ENCODE measurements around the gene ADARB1.

Gene ADARB1

DNA sequence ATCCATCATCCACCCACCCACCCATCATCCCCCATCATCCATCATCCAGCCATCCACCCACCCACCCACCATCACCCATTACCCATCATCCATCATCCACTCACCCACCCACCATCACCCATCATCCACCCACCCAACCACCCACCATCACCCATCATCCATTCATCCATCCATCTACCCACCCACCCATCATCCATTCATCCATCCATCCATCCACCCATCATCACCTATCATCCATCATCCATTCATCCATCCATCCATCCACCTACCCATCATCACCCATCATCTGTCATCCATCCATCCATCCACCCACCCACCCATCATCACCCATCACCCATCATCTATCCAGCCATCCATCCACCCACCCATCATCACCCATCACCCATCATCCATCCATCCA lies 81.5 kb downstream of the ADARB1 start:
- CTCF ChIA-PET, result no interaction called here
- Histone ChIP-seq H3K4me1 (ENCODE audit: control insufficient read depth, insufficient read depth, low read length) (no peaks in the 10 kb centered on the region), H3K9me3 (ENCODE audit: control insufficient read depth, insufficient read depth, low read depth, low read length) (no peaks in the 10 kb centered on the region), H3K36me3 (ENCODE audit: control insufficient read depth in 2 of 2, insufficient read depth in 1 of 2, low read length in 2 of 2) (no peaks in the 10 kb centered on the region), H3K4me3 (ENCODE audit: low read depth, low read length) (no peak overlapping the region), H3K27ac (ENCODE audit: extremely low read depth, low read depth, low read length) (no peak overlapping the region)
- TF ChIP-seq ZNF692 (tag by site-specific recombination; IDR thresholded peaks at IDR 0.05), result no peak
- TF ChIP-seq EGR2 (tag by site-specific recombination; IDR thresholded peaks at IDR 0.05; ENCODE audit: low read depth), result peak; percentile 92
- TF ChIP-seq ZFHX2 (tag by site-specific recombination; conservative IDR thresholded peaks at IDR 0.05), result peak; percentile 77
- no peak for TF ChIP-seq ZNF501 (tag by site-specific recombination; IDR thresholded peaks at IDR 0.05)
- TF ChIP-seq ZNF341 (tag by site-specific recombination; IDR thresholded peaks at IDR 0.05; ENCODE audit: low read depth), result no peak
- TF ChIP-seq, protein P1, sequence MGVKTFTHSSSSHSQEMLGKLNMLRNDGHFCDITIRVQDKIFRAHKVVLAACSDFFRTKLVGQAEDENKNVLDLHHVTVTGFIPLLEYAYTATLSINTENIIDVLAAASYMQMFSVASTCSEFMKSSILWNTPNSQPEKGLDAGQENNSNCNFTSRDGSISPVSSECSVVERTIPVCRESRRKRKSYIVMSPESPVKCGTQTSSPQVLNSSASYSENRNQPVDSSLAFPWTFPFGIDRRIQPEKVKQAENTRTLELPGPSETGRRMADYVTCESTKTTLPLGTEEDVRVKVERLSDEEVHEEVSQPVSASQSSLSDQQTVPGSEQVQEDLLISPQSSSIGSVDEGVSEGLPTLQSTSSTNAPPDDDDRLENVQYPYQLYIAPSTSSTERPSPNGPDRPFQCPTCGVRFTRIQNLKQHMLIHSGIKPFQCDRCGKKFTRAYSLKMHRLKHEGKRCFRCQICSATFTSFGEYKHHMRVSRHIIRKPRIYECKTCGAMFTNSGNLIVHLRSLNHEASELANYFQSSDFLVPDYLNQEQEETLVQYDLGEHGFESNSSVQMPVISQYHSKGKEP (tag by site-specific recombination; IDR thresholded peaks at IDR 0.05), result no peak
- POLR2A ChIA-PET, result no interaction called here

GRCh38 chr21:45156459-45156858 lies 82.1 kb downstream of the ADARB1 start:
- H3K36me3 ChIP-seq (ENCODE audit: control insufficient read depth in 2 of 2, insufficient read depth in 1 of 2, low read length in 2 of 2), result no peaks in the 10 kb centered on the region
- H3K27ac ChIP-seq (ENCODE audit: extremely low read depth, low read depth, low read length), result no peak overlapping the region
- H3K4me1 ChIP-seq (ENCODE audit: control insufficient read depth, insufficient read depth, low read length), result no peaks in the 10 kb centered on the region
- TF ChIP-seq ZNF571 (tag by site-specific recombination; IDR thresholded peaks at IDR 0.05), result no peak
- TF ChIP-seq EGR2 (tag by site-specific recombination; IDR thresholded peaks at IDR 0.05; ENCODE audit: low read depth), result peak; percentile 70; the same call in 1 of the 2 replicates
- H3K9me3 ChIP-seq (ENCODE audit: control insufficient read depth, insufficient read depth, low read depth, low read length), result no peaks in the 10 kb centered on the region
- H3K4me3 ChIP-seq (ENCODE audit: low read depth, low read length), result no peak overlapping the region
- ChIA-PET CTCF (no interaction called here), POLR2A (no interaction called here)

- no peak overlapping the region for H3K4me3 ChIP-seq (ENCODE audit: low read depth, low read length)
- ChIA-PET POLR2A (no interaction called here), CTCF (interaction anchor here (0.6 to 1.2 kb wide), 3 partner anchors 17 to 66 kb away, joined by 3 to 5 read pairs (median 4); no protein-coding TSS in a partner anchor)
- H3K27ac ChIP-seq (ENCODE audit: extremely low read depth, low read depth, low read length), result no peak overlapping the region
- H3K9me3 ChIP-seq (ENCODE audit: control insufficient read depth, insufficient read depth, low read depth, low read length), result no peaks in the 10 kb centered on the region
- H3K4me1 ChIP-seq (ENCODE audit: control insufficient read depth, insufficient read depth, low read length), result no peaks in the 10 kb centered on the region
- no peaks in the 10 kb centered on the region for H3K36me3 ChIP-seq (ENCODE audit: control insufficient read depth in 2 of 2, insufficient read depth in 1 of 2, low read length in 2 of 2)
- TF ChIP-seq ZNF19 (tag by site-specific recombination; IDR thresholded peaks at IDR 0.05; ENCODE audit: low read depth) (no peak), SP7 (tag by site-specific recombination; IDR thresholded peaks at IDR 0.05) (no peak), YY2 (tag by site-specific recombination; IDR thresholded peaks at IDR 0.05) (no peak), PRDM10 (tag by site-specific recombination; IDR thresholded peaks at IDR 0.05) (no peak), ZNF202 (tag by site-specific recombination; IDR thresholded peaks at IDR 0.05; ENCODE audit: borderline replicate concordance) (no peak), ZNF530 (tag by site-specific recombination; IDR thresholded peaks at IDR 0.05; ENCODE audit: low read depth) (no peak), BCL11A (tag by site-specific recombination; IDR thresholded peaks at IDR 0.05; ENCODE audit: low read depth) (no peak), ZNF335 (tag by site-specific recombination; conservative IDR thresholded peaks at IDR 0.05) (no peak), ZNF692 (tag by site-specific recombination; IDR thresholded peaks at IDR 0.05) (no peak), ZNF449 (tag by site-specific recombination; IDR thresholded peaks at IDR 0.05) (no peak), ZNF211 (tag by site-specific recombination; IDR thresholded peaks at IDR 0.05; ENCODE audit: low read depth) (no peak), KLF9 (tag by site-specific recombination; IDR thresholded peaks at IDR 0.05; ENCODE audit: low read depth) (no peak)
- TF ChIP-seq, protein P2, sequence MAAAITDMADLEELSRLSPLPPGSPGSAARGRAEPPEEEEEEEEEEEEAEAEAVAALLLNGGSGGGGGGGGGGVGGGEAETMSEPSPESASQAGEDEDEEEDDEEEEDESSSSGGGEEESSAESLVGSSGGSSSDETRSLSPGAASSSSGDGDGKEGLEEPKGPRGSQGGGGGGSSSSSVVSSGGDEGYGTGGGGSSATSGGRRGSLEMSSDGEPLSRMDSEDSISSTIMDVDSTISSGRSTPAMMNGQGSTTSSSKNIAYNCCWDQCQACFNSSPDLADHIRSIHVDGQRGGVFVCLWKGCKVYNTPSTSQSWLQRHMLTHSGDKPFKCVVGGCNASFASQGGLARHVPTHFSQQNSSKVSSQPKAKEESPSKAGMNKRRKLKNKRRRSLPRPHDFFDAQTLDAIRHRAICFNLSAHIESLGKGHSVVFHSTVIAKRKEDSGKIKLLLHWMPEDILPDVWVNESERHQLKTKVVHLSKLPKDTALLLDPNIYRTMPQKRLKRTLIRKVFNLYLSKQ (tag by site-specific recombination; IDR thresholded peaks at IDR 0.05; ENCODE audit: borderline replicate concordance), result no peak
Measured at GRCh38 chr21:45157932-45158331, 83.6 kb downstream of the ADARB1 start.
